Naive thymus-derived CD8-positive, alpha-beta T cell (primary cell): ENCODE data around the gene FOXC2. TPM values are rescaled to one million over a fixed set of nuclear protein-coding genes. Genes with fewer than 3 reads are reported as not detected.

ENCODE experiments used
- ATAC-seq, 2 donors: fragments of 150-1000 bp; cut with Tn5 transposase in 1 of 2; sonication (Bioruptor Pico), chemical (Tn5 transposase) in 1 of 2; 1 replicate in 1 of 2; 2 replicates in 1 of 2; pipeline ENCODE4 v1.10.0; 2021; ENCODE audit warnings: mild to moderate bottlenecking in 2 of 2, moderate library complexity in 2 of 2
- POLR2A ChIA-PET: fragments of 350-600 bp; sonication (Branson Sonifier 250); formaldehyde crosslinking; loops from one replicate; lab custom pipeline; 2021; ENCODE audit warnings: antibody characterized with exemption; lab: Charles Lee
- DNase-seq, 10 donors: peaks; one replicate each; pipeline versions ENCODE4 v3.0.0 to v3.0.0-alpha.2; 2020 to 2022
- H3K27ac Mint-ChIP-seq, 10 donors: one replicate each; pipeline ENCODE4 v1.8.0; 2020 to 2022; ENCODE audit warnings: mild to moderate bottlenecking in 10 of 10, mixed read lengths in 10 of 10, moderate library complexity in 4 of 10, inconsistent platforms in 1 of 10
- H3K27me3 Mint-ChIP-seq, 5 donors: one replicate each; pipeline ENCODE4 v1.8.0; 2021 to 2022; ENCODE audit warnings: mixed read lengths in 5 of 5
- H3K36me3 Mint-ChIP-seq, 3 donors: one replicate each; pipeline ENCODE4 v1.8.0; 2020 to 2022; ENCODE audit warnings: mixed read lengths in 3 of 3, mild to moderate bottlenecking in 2 of 3, inconsistent platforms in 1 of 3
- H3K4me1 Mint-ChIP-seq, 4 donors: one replicate each; pipeline ENCODE4 v1.8.0; 2021 to 2022; ENCODE audit warnings: mixed read lengths in 4 of 4
- H3K4me3 Mint-ChIP-seq, 10 donors: one replicate each; pipeline ENCODE4 v1.8.0; 2020 to 2022; ENCODE audit warnings: mild to moderate bottlenecking in 10 of 10, mixed read lengths in 10 of 10, moderate library complexity in 6 of 10, inconsistent platforms in 1 of 10
- H3K9me3 Mint-ChIP-seq, 9 donors: one replicate each; pipeline ENCODE4 v1.8.0; 2020 to 2022; ENCODE audit warnings: mixed read lengths in 9 of 9, mild to moderate bottlenecking in 3 of 9, inconsistent platforms in 1 of 9, moderate library complexity in 1 of 9
- polyA plus RNA-seq, 3 donors: library from polyadenylated mRNA; unstranded; fragments of 300-500 nt; fragmentation: Illumina TruSeq; gene quantifications; one replicate each; pipeline ENCODE4 v1.2.3, GENCODE V29; 2021
- total RNA-seq, 8 experiments: library from RNA in 2 of 8; stranded (reverse) in 2 of 8; gene quantifications; one replicate each; pipeline ENCODE4 v1.2.3 and lab custom pipeline; 2021 to 2026

Gene FOXC2
- total and polyA plus RNA-seq, 5 experiments from 2014 or later: not detected

GRCh38 chr16:86550281-86550680, 16.3 kb upstream of the FOXC2 start:
- Mint-ChIP-seq H3K9me3 (peaks cover 0 to 2% (median 0%) of the 10 kb centered on the region in 9 donors), H3K4me3 (no peak overlapping the region), H3K27me3 (peaks cover 0 to 2% (median 0%) of the 10 kb centered on the region in 5 donors), H3K36me3 (peaks cover 0 to 47% (median 3%) of the 10 kb centered on the region in 3 donors), H3K4me1 (peaks cover 4 to 28% (median 18%) of the 10 kb centered on the region in 4 donors), H3K27ac (peak overlapping the region in 1 of 10 donors; percentile 27)
- ATAC-seq: no peak
- POLR2A ChIA-PET: no interaction called here
- no peak for DNase-seq

GRCh38 chr16:86553356-86553755, 13.3 kb upstream of the FOXC2 start:
- Mint-ChIP-seq H3K36me3 (peaks cover 0 to 18% (median 0%) of the 10 kb centered on the region in 3 donors), H3K27me3 (peaks cover 0 to 5% (median 0%) of the 10 kb centered on the region in 5 donors), H3K9me3 (peaks cover 0 to 2% (median 0%) of the 10 kb centered on the region in 9 donors), H3K27ac (peak overlapping the region in 3 of 10 donors; percentile 96 to 98 (median 97)), H3K4me3 (peak overlapping the region in 7 of 10 donors; percentile 93 to 98 (median 94)), H3K4me1 (peaks cover 4 to 32% (median 20%) of the 10 kb centered on the region in 4 donors)
- no peak for ATAC-seq
- no peak for DNase-seq
- POLR2A ChIA-PET: no interaction called here

DNA sequence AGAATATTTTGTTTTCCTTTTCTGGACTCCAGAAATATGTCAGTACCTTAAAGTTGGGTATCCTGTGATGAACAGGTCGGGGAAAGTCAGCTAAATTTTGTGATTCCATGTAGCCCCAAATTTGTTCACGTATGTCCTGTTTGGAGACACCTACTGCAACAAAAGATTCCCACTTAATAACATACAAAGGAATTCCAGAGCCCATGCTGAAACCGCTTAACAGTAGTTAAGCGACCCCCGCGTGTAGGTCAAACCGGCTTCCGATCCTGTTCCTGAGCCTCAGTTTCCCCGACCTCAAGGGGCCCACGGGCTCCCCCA, 12.1 kb upstream of the FOXC2 start:
- Mint-ChIP-seq H3K4me3 (peak overlapping the region; percentile 93 to 98 (median 94)), H3K27me3 (peaks cover 0 to 16% (median 9%) of the 10 kb centered on the region in 5 donors), H3K27ac (peak overlapping the region; percentile 94 to 99 (median 98)), H3K9me3 (peaks cover 0 to 2% (median 0%) of the 10 kb centered on the region in 9 donors), H3K36me3 (peaks cover 0 to 15% (median 0%) of the 10 kb centered on the region in 3 donors), H3K4me1 (peaks cover 4 to 32% (median 20%) of the 10 kb centered on the region in 4 donors)
- peak in 1 of 2 donors; percentile 6 for ATAC-seq
- peak in 1 of 10 donors; percentile 15 for DNase-seq
- POLR2A ChIA-PET: no interaction called here

DNA sequence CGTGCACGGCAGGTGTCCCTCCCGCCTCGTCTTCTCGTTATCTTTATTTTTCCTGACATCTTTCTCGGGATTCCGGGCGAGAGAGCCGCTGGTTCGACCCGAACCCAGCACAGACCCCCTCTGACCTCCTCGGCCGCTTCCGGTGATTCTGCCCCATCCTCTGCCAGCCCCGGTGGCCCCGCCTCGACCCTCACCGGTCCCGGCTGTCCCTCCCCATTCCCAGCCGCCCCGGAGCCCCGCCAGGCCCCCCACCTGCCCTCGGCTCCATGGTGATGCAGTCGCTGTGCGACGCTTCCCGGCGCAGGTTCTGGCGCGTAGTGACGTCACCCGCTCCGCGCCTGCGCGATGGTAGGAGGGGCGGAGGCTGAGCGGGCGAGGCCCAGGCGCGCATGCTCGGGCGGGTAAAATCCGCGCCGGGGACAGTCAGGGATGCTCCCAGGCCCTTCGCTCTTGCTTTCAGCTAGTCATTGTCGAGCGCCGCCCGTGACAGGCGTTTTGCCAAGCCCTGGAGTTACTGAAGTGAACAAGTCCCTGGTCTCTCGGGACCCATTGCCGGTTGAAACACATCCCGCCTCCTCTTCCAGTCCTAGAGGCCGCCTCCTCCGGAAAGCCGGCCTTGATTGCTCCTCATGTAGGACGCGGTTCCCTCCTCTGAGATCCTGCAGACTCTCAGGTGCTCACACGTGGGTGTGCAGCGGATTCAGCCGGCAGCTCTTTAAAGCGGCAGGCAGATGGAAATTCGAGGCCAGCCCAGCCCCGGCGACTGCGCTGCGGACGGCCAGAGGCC, 11.5 kb upstream of the FOXC2 start, which contains the start of gene MTHFSD:
Gene MTHFSD (minus strand): TSS at position 319 of the 787 bp plus-strand sequence. CDS start 51 bp downstream, at position 268.
- Mint-ChIP-seq H3K27ac (peak within 1 kb of the TSS; percentile 94 to 99 (median 98)), H3K9me3 (peaks cover 0 to 2% (median 0%) of the 10 kb centered on the region in 9 donors), H3K36me3 (peaks cover 0 to 15% (median 0%) of the 10 kb centered on the region in 3 donors), H3K27me3 (peaks cover 0 to 21% (median 14%) of the 10 kb centered on the region in 5 donors), H3K4me1 (peaks cover 4 to 32% (median 20%) of the 10 kb centered on the region in 4 donors), H3K4me3 (peak within 1 kb of the TSS; percentile 93 to 98 (median 94))
- DNase-seq: peak; percentile 92 to 98 (median 96)
- POLR2A ChIA-PET: interaction anchor here (1.0 kb wide), 1 partner anchor 20 kb away, joined by 4 read pairs; no protein-coding TSS in a partner anchor
- ATAC-seq: peak; percentile 95 to 96

DNA sequence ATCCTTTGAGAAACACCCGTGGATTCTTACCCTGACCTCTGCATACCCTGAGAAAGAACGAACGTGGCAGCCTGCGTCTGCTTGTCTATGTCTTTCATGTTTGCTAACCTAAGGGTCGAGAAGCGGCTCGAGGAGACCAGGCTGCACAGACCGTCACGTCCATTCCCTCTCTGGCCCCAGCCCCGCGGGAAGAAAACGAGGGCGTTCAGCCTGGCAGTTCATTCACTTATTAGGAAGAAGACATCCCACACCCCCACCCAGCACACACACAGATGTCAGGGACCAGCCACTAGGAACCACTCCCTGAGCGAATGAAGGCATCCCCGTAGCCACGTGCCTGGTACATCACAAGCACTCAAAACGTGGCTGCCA, 10.9 kb upstream of the FOXC2 start:
- Mint-ChIP-seq H3K27ac (peak overlapping the region; percentile 94 to 99 (median 98)), H3K27me3 (peaks cover 0 to 24% (median 16%) of the 10 kb centered on the region in 5 donors), H3K36me3 (peaks cover 0 to 13% (median 0%) of the 10 kb centered on the region in 3 donors), H3K4me3 (peak overlapping the region; percentile 93 to 98 (median 94)), H3K9me3 (peaks cover 0 to 2% (median 0%) of the 10 kb centered on the region in 9 donors), H3K4me1 (peaks cover 4 to 32% (median 20%) of the 10 kb centered on the region in 4 donors)
- POLR2A ChIA-PET: interaction anchor here (1.0 kb wide), 1 partner anchor 20 kb away, joined by 4 read pairs; no protein-coding TSS in a partner anchor
- no peak for DNase-seq
- no peak for ATAC-seq

GRCh38 chr16:86556576-86556975, 10.1 kb upstream of the FOXC2 start:
- Mint-ChIP-seq H3K27ac (peak overlapping the region in 5 of 10 donors; percentile 35 to 99 (median 64)), H3K4me3 (peak overlapping the region in 7 of 10 donors; percentile 9 to 97 (median 66))
- DNase-seq: no peak

GRCh38 chr16:86557587-86557986, 9.0 kb upstream of the FOXC2 start:
- ATAC-seq (no peak), DNase-seq (no peak)
- Mint-ChIP-seq H3K27me3 (peaks cover 4 to 40% (median 16%) of the 10 kb centered on the region in 5 donors), H3K4me1 (peaks cover 3 to 29% (median 18%) of the 10 kb centered on the region in 4 donors), H3K9me3 (peaks cover 0 to 2% (median 0%) of the 10 kb centered on the region in 9 donors), H3K4me3 (peak overlapping the region in 2 of 10 donors; percentile 5 to 22), H3K27ac (peak overlapping the region in 1 of 10 donors; percentile 60), H3K36me3 (peaks cover 0 to 3% (median 0%) of the 10 kb centered on the region in 3 donors)
- POLR2A ChIA-PET: interaction anchor here (0.7 kb wide), 1 partner anchor 115 kb away, joined by 3 read pairs; no protein-coding TSS in a partner anchor

More at GRCh38 chr16:86556576-86556975, 10.1 kb upstream of the FOXC2 start:
- Mint-ChIP-seq H3K27me3 (peaks cover 4 to 31% (median 16%) of the 10 kb centered on the region in 5 donors), H3K9me3 (peaks cover 0 to 2% (median 0%) of the 10 kb centered on the region in 9 donors), H3K36me3 (peaks cover 0 to 6% (median 0%) of the 10 kb centered on the region in 3 donors), H3K4me1 (peaks cover 4 to 32% (median 20%) of the 10 kb centered on the region in 4 donors)
- POLR2A ChIA-PET: no interaction called here
- ATAC-seq: no peak

GRCh38 chr16:86558355-86559193, 8.1 kb upstream of the FOXC2 start:
- POLR2A ChIA-PET: no interaction called here
- Mint-ChIP-seq H3K27ac (no peak overlapping the region), H3K4me3 (no peak overlapping the region), H3K27me3 (peaks cover 6 to 42% (median 17%) of the 10 kb centered on the region in 5 donors), H3K9me3 (peaks cover 0 to 2% (median 0%) of the 10 kb centered on the region in 9 donors), H3K36me3 (peaks cover 0 to 3% (median 0%) of the 10 kb centered on the region in 3 donors), H3K4me1 (peaks cover 2 to 23% (median 19%) of the 10 kb centered on the region in 4 donors)
- ATAC-seq: no peak
- DNase-seq: no peak

- POLR2A ChIA-PET: no interaction called here
- peaks cover 9 to 23% (median 19%) of the 10 kb centered on the region in 4 donors for H3K4me1 Mint-ChIP-seq
- H3K4me3 Mint-ChIP-seq: no peak overlapping the region
- ATAC-seq (no peak), DNase-seq (no peak)
- no peak overlapping the region for H3K27ac Mint-ChIP-seq
- H3K36me3 Mint-ChIP-seq: peaks cover 0 to 3% (median 0%) of the 10 kb centered on the region in 3 donors
- H3K27me3 Mint-ChIP-seq: peaks cover 14 to 55% (median 26%) of the 10 kb centered on the region in 5 donors
- H3K9me3 Mint-ChIP-seq: peaks cover 0 to 2% (median 0%) of the 10 kb centered on the region in 9 donors
These were observed 6.8 kb upstream of the FOXC2 start for GRCh38 chr16:86559802-86560305.

DNA sequence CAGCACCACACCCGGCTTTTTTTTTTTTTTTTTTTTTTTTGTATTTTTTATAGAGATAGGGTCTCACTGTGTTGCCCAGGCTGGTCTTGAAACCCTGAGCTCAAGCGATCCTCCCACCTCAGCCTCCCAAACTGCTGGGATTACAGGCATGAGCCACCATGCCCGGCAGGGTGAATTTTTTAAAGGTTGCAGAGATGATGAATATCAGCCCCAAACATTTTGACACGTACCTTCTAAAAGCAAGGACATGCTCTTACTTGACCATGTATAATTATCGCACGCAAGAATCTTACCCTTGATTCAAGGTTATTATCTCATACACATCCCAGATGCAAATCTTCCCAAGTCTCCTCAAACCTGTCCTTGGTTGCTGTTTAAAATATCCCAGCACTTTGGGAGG, 4.3 kb upstream of the FOXC2 start:
- no peaks in the 10 kb centered on the region for H3K9me3 Mint-ChIP-seq
- H3K27me3 Mint-ChIP-seq: peaks cover 20 to 70% (median 37%) of the 10 kb centered on the region in 5 donors
- POLR2A ChIA-PET: no interaction called here
- peaks cover 7 to 23% (median 16%) of the 10 kb centered on the region in 4 donors for H3K4me1 Mint-ChIP-seq
- no peak overlapping the region for H3K4me3 Mint-ChIP-seq
- DNase-seq (no peak), ATAC-seq (no peak)
- H3K27ac Mint-ChIP-seq: no peak overlapping the region
- no peaks in the 10 kb centered on the region for H3K36me3 Mint-ChIP-seq

DNA sequence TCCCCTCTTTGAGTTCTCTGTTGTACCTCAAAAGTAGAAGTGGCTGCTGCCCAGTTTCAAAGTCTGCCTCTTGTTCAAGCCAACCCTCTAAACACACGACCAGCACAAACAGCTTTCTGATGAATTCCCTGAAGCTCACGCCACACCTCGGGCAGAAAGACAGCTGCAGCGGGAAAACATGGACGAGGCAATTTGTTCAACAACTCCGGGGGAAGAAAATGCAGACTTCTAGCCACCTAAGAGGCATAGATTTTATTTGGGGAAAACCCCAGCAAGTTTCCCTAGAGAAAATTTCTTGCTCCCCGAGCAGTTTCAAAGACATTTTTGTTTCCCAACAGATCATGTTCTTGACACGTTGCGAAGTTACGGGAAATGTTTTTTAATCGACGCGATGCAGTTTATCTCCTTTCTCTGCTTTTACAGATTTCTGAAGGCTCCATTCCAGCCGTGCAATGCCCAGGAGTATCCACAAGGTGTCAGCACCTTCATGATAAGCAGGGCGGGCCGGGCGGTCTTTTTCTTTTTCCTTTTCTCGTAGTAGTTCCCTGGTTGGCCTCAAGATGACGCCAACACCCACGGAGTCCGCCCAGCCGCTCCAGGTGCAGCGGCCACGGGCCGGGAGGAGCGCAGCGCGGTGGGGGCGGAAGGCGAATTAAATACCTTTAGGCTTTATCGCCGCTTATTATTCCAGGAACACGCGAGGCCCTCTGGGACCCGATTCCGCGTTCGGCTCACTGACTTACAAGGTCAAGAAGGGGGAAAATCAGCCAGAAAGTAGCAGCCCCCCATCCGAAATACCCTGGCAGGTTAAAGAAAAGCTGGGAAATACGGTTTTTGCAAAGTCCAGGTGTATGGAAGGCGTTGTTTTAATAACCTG, 2.9 kb upstream of the FOXC2 start:
- peak overlapping the region in 2 of 10 donors; percentile 15 to 43 for H3K27ac Mint-ChIP-seq
- ATAC-seq (peak; percentile 91 to 92), DNase-seq (peak; percentile 72 to 91 (median 84))
- H3K9me3 Mint-ChIP-seq: no peaks in the 10 kb centered on the region
- POLR2A ChIA-PET: no interaction called here
- peaks cover 7 to 27% (median 17%) of the 10 kb centered on the region in 4 donors for H3K4me1 Mint-ChIP-seq
- no peaks in the 10 kb centered on the region for H3K36me3 Mint-ChIP-seq
- peak overlapping the region; percentile 41 to 82 (median 72) for H3K4me3 Mint-ChIP-seq
- H3K27me3 Mint-ChIP-seq: peaks cover 20 to 71% (median 34%) of the 10 kb centered on the region in 5 donors
